K562 (cell line): ENCODE data around the gene SLC39A11. TPM values are rescaled to one million over a fixed set of nuclear protein-coding genes. Genes with fewer than 3 reads are reported as not detected.

ENCODE experiments used
- ATAC-seq: fragments of 200-7000 bp; cut with Tn5 transposase; 3 replicates; pipeline ENCODE4 v1.9.1; 2020; ENCODE audit warnings: moderate library complexity
- BruUV-seq: library from RNA; stranded (reverse); fragments of 400-500 nt; replicated peaks from 2 replicates; lab custom pipeline; 2021; lab: Mats Ljungman, UMichigan
- CTCF ChIA-PET: fragments of 300-600 bp; formaldehyde crosslinking; extraction: SDS; loops from one replicate; lab custom pipeline; 2021; ENCODE audit warnings: low intra/inter-chr PET ratio; lab: Yijun Ruan, JAX
- POLR2A ChIA-PET: fragments of 300-600, 350-650 bp; sonication (Branson Sonifier 250); formaldehyde crosslinking; extraction: SDS; loops from one replicate; lab custom pipeline; 2021; ENCODE audit warnings: antibody characterized with exemption, inconsistent platforms; lab: Yijun Ruan, JAX
- DNase-seq, 4 experiments: peaks; one replicate each; pipeline versions ENCODE4 v3.0.0 to v3.0.0-alpha.2; 2011 to 2018; ENCODE audit warnings: low spot score in 3 of 4, mixed read lengths in 3 of 4; ENCODE audit errors: extremely low read depth in 1 of 4
- FAIRE-seq: peaks from 2 replicates; lab custom pipeline; 2011; peaks lifted over from hg19 to GRCh38; lab: Jason Lieb, UNC
- H2AFZ ChIP-seq: 2 replicates; pipeline ENCODE4 v1.6.0; 2011; ENCODE audit warnings: low read depth, low read length, control low read depth, inconsistent platforms
- H3K27ac ChIP-seq: fragments of 200-600 bp; 3 replicates; pipeline ENCODE4 v1.8.0; 2011; ENCODE audit warnings: low read depth, mild to moderate bottlenecking, control low read depth, inconsistent platforms, low read length, moderate library complexity, mixed read lengths; ENCODE audit errors: extremely low read depth
- H3K27me3 ChIP-seq, 2 experiments: fragments of 300-600 bp in 1 of 2; 2 replicates in 1 of 2; 3 replicates in 1 of 2; pipeline versions ENCODE4 v1.6.0 to v1.8.0; 2011; ENCODE audit warnings: inconsistent platforms in 2 of 2, low read length in 2 of 2, mild to moderate bottlenecking in 1 of 2, mixed read lengths in 1 of 2, moderate library complexity in 1 of 2; ENCODE audit not compliant: control insufficient read depth in 2 of 2, insufficient read depth in 2 of 2
- H3K36me3 ChIP-seq: fragments of 300-600 bp; 3 replicates; pipeline ENCODE4 v1.8.0; 2011; ENCODE audit warnings: mild to moderate bottlenecking, low read length, inconsistent platforms; ENCODE audit not compliant: control insufficient read depth, insufficient read depth
- H3K4me1 ChIP-seq, 2 experiments: fragments of 200-600 bp in 1 of 2; replicated peaks in 1 of 2; 2 replicates in 1 of 2; 3 replicates in 1 of 2; pipeline versions ENCODE4 v1.5.1 to v1.8.0; 2011; ENCODE audit warnings: inconsistent platforms in 2 of 2, low read length in 2 of 2, mild to moderate bottlenecking in 1 of 2, mixed read lengths in 1 of 2, moderate library complexity in 1 of 2; ENCODE audit not compliant: control insufficient read depth in 2 of 2, insufficient read depth in 2 of 2
- H3K4me2 ChIP-seq: 2 replicates; pipeline ENCODE4 v1.6.1; 2011; ENCODE audit warnings: low read length, control low read depth, inconsistent platforms, mixed read lengths; ENCODE audit not compliant: insufficient read depth
- H3K4me3 ChIP-seq: fragments of 200-600 bp; sonication (generic), shearing (Covaris generic); 2 replicates; pipeline ENCODE4 v1.5.1; 2016; ENCODE audit warnings: control low read depth, inconsistent platforms
- H3K79me2 ChIP-seq: fragments of 200-600 bp; 3 replicates; pipeline ENCODE4 v1.8.0; 2011; ENCODE audit warnings: low read length, inconsistent platforms; ENCODE audit not compliant: control insufficient read depth, insufficient read depth
- H3K9ac ChIP-seq, 2 experiments: 2 replicates each; pipeline versions ENCODE4 v1.6.0 to v1.6.1; 2011; ENCODE audit warnings: low read depth in 2 of 2, low read length in 2 of 2, control low read depth in 1 of 2, inconsistent platforms in 1 of 2, mild to moderate bottlenecking in 1 of 2, mixed read lengths in 1 of 2; ENCODE audit not compliant: insufficient read depth in 1 of 2
- H3K9me1 ChIP-seq: one replicate; pipeline ENCODE4 v1.6.0; 2011; ENCODE audit warnings: inconsistent platforms, mild to moderate bottlenecking, low read length, moderate library complexity; ENCODE audit not compliant: control insufficient read depth, insufficient read depth
- H3K9me3 ChIP-seq: replicated peaks from 2 replicates; pipeline ENCODE4 v1.5.1; 2011; ENCODE audit warnings: low read depth, low read length, inconsistent platforms; ENCODE audit not compliant: control insufficient read depth, insufficient read depth
- H4K20me1 ChIP-seq: replicated peaks from 2 replicates; pipeline ENCODE4 v1.6.1; 2011; ENCODE audit warnings: low read length, inconsistent platforms, mixed read lengths; ENCODE audit not compliant: control insufficient read depth, insufficient read depth
- ATF7 ChIP-seq: fragments of 450-650 bp; IDR thresholded peaks from 2 replicates; pipeline ENCODE4 v1.7.1; 2014; ENCODE audit warnings: mild to moderate bottlenecking, moderate library complexity
- ETV6 ChIP-seq, 3 experiments: fragments of 150-350 bp in 1 of 3; sonication (generic) in 1 of 3; formaldehyde crosslinking in 1 of 3; IDR thresholded peaks; 2 replicates each; pipeline versions ENCODE4 v1.6.1 to v1.8.0; 2014 to 2022; ENCODE audit warnings: borderline replicate concordance in 2 of 3, low read depth in 2 of 3, antibody characterized with exemption in 1 of 3, low read length in 1 of 3, mild to moderate bottlenecking in 1 of 3, missing genetic modification reagents in 1 of 3
- KAT2B ChIP-seq: IDR thresholded peaks from one replicate; pipeline ENCODE4 v1.6.1; 2012; ENCODE audit warnings: low read depth, mild to moderate bottlenecking, control low read depth, inconsistent platforms, low read length, moderate library complexity
- MAFK ChIP-seq: IDR thresholded peaks from 2 replicates; pipeline ENCODE4 v1.6.1; 2011; ENCODE audit warnings: low read length, improper control_type of control experiment
- MYC ChIP-seq, 2 experiments: fragments of 250-450 bp in 1 of 2; sonication (Bioruptor Pico) in 1 of 2; IDR thresholded peaks; 2 replicates each; pipeline versions ENCODE4 v1.5.1 to v1.6.1; 2012 to 2021; ENCODE audit warnings: low read depth in 2 of 2, borderline replicate concordance in 1 of 2, improper control_type of control experiment in 1 of 2, low read length in 1 of 2, mild to moderate bottlenecking in 1 of 2, moderate library complexity in 1 of 2
- PHB ChIP-seq: fragments of 250-450 bp; sonication (Bioruptor Pico); IDR thresholded peaks from 2 replicates; pipeline ENCODE4 v1.5.0; 2021
- POU5F1 ChIP-seq: fragments of 150-350 bp; IDR thresholded peaks from 2 replicates; pipeline ENCODE4 v1.6.1; 2014; ENCODE audit warnings: borderline replicate concordance, low read length, low read depth, mild to moderate bottlenecking; ENCODE audit not compliant: partially characterized antibody
- RB1 ChIP-seq: fragments of 450-650 bp; IDR thresholded peaks from 2 replicates; pipeline ENCODE4 v1.6.1; 2017; ENCODE audit warnings: low read depth, mild to moderate bottlenecking
- ZFPM2 ChIP-seq: fragments of 250-450 bp; sonication (Bioruptor Pico); IDR thresholded peaks from 2 replicates; pipeline ENCODE4 v1.5.1; 2022; ENCODE audit warnings: mild to moderate bottlenecking
- ZNF146 ChIP-seq: IDR thresholded peaks from one replicate; pipeline ENCODE4 v1.6.1; 2018; ENCODE audit warnings: missing compliant biosample characterization; ENCODE audit not compliant: unreplicated experiment
- ZNF79 ChIP-seq: fragments of 250-450 bp; sonication (Bioruptor Pico); IDR thresholded peaks from 2 replicates; pipeline ENCODE4 v1.4.0; 2020; ENCODE audit warnings: low read depth, mild to moderate bottlenecking, moderate library complexity
- ZSCAN29 ChIP-seq: fragments of 450-650 bp; IDR thresholded peaks from 2 replicates; pipeline ENCODE4 v1.6.1; 2017
- WGBS: fragments of 100-300 bp; shearing (Covaris generic); methylation state at CpG from one replicate; pipeline ENCODE4 v1.1.6; 2016; ENCODE audit warnings: low coverage, mixed read lengths; ENCODE audit not compliant: insufficient coverage; ENCODE audit errors: missing lambda C conversion rate; 5-methylcytosine and 5-hydroxymethylcytosine counted together
- in situ Hi-C: fragments of 300-500 bp; cut with MboI; formaldehyde crosslinking; loops from 4 replicates; pipeline ENCODE4 v1.15.0; 2018; ENCODE audit warnings: inconsistent platforms, mixed read lengths
- intact Hi-C: fragments of 100-400 bp; cut with micrococcal nuclease; formaldehyde crosslinking; loops from 2 replicates; pipeline ENCODE4 v1.14.2; 2022
- polyA plus RNA-seq, 8 experiments: library from polyadenylated mRNA; depleted of rRNA in 4 of 8; stranded (reverse) in 5 of 8; unstranded in 3 of 8; fragments of >200 nt; fragmentation: Nextera tagmentation in 2 of 8; fragmentation: Illumina TruSeq in 1 of 8; extraction: Ambion mirVana in 2 of 8; extraction: Trizol in 1 of 8; gene quantifications; 2 replicates each; pipeline versions ENCODE4 v1.2.1 to v1.2.3, GENCODE V29; 2011 to 2014; ENCODE audit warnings: inconsistent platforms in 1 of 8, missing spikeins in 1 of 8
- total RNA-seq, 7 experiments: library from RNA; depleted of rRNA in 6 of 7; stranded (reverse); fragments of >200 nt in 6 of 7; fragmentation: Illumina TruSeq in 2 of 7; extraction: Trizol in 2 of 7; gene quantifications; 2 replicates each; pipeline versions ENCODE4 v1.2.1 to v1.2.3, GENCODE V29; 2011 to 2021; ENCODE audit warnings: low replicate concordance in 1 of 7
- TF ChIP-seq, protein P1 (sequence below): fragments of 250-450 bp; sonication (Bioruptor Pico); IDR thresholded peaks from 2 replicates; pipeline ENCODE4 v1.8.0; 2021; ENCODE audit warnings: moderate library complexity, mild to moderate bottlenecking, inconsistent platforms
- TF ChIP-seq, protein P2 (sequence below), 2 experiments: fragments of 450-650 bp in 1 of 2; sonication (generic) in 1 of 2; formaldehyde crosslinking in 1 of 2; IDR thresholded peaks in 1 of 2; conservative IDR thresholded peaks in 1 of 2; 2 replicates each; pipeline versions ENCODE4 v1.6.1 to v1.8.1; 2016 to 2023; ENCODE audit warnings: mild to moderate bottlenecking in 2 of 2, moderate library complexity in 2 of 2, inconsistent platforms in 1 of 2, missing genetic modification reagents in 1 of 2
- TF ChIP-seq, protein P3 (sequence below), 3 experiments: IDR thresholded peaks in 2 of 3; conservative IDR thresholded peaks in 1 of 3; 2 replicates each; pipeline ENCODE4 v1.5.1; 2011 to 2012; ENCODE audit warnings: low read length in 3 of 3, mild to moderate bottlenecking in 3 of 3, control low read depth in 2 of 3, improper control_type of control experiment in 1 of 3, inconsistent platforms in 1 of 3, low read depth in 1 of 3, mixed read lengths in 1 of 3, moderate library complexity in 1 of 3; ENCODE audit not compliant: insufficient read depth in 2 of 3

SLC39A11 gene
- total and polyA plus RNA-seq, 9 of the 15 experiments (the other 6 are each of a cell fraction or from before 2014, with no cell fraction given) = 10.5 to 26.4 (median 13.4) TPM

DNA sequence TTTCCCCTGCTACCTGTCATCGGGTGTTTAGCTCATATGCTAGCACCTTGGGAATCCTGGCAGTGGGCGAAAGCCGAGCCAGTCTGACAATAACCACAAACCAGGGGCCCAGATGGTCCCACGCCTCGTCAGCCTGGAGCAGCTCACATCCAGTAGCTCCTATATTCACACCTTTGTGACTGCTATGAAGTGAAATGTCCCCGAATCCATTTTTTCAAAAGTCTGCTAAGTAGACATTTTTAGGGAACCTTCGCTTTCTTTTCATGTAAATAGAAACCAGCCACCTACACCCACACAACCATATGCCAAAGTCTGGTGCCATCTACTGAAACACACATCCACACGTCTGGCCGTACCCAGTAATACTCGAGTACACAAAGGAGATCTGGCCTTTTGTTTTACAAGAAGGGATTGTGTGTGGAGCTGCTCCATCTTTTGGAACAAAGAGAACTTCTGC, 176.8 kb downstream of the SLC39A11 start (continued):
- TF ChIP-seq, protein P1, sequence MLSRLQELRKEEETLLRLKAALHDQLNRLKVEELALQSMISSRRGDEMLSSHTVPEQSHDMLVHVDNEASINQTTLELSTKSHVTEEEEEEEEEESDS (CRISPR knock-in tag) = no peak
- TF ChIP-seq ETV6 (IDR thresholded peaks at IDR 0.05; ENCODE audit: borderline replicate concordance in 1 of 2, low read depth in 2 of 2, low read length in 1 of 2) = no peak
- no peak for TF ChIP-seq ETV6 (CRISPR knock-in tag; IDR thresholded peaks at IDR 0.05; ENCODE audit: borderline replicate concordance)

DNA sequence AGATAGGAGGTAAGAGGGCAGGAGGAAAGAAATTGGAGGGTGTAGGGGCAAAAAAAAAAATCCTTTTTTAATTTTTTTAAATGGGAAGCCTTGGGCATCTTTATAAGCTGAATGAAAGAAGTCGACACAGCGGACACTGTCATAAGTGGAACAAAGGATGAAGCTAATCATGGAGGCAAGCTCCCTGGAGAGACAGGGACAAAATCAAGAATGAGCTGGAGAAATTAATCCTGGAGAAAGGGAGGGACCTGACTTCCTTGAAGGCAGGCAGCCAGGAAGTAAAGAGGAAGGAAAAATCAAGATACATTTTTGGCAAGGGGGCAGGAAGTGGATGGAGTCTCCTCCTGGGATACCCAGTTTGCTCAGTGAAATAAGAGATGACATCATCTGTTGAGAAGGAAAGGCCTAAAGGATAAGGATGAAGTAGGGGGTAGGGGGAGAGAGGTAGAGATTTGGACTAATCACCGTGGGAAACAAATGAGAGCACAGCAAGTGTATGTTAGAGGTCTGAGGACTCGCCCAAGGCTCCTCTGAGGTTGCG, 179.3 kb downstream of the SLC39A11 start:
- Histone ChIP-seq H2AFZ (no peak overlapping the region), H3K9me1 (no peaks in the 10 kb centered on the region), H3K27ac (no peak overlapping the region), H3K4me3 (no peak overlapping the region), H3K36me3 (no peaks in the 10 kb centered on the region), H4K20me1 (no peaks in the 10 kb centered on the region), H3K4me2 (no peak overlapping the region), H3K9ac (no peak overlapping the region), H3K79me2 (no peaks in the 10 kb centered on the region), H3K4me1 (no peaks in the 10 kb centered on the region; a peak in 1 of 5 replicates), H3K27me3 (no peaks in the 10 kb centered on the region), H3K9me3 (no peaks in the 10 kb centered on the region)
- POLR2A ChIA-PET = interaction anchor here (1.7 kb wide), 1 partner anchor 12 kb away, joined by 8 read pairs; no protein-coding TSS in a partner anchor
- FAIRE-seq (no peak), ATAC-seq (no peak), DNase-seq (no peak)
- in situ Hi-C loops = no loop called here
- intact Hi-C loops = no loop called here
- CTCF ChIA-PET = interaction anchor here (0.7 kb wide), 1 partner anchor 41 kb away, joined by 3 read pairs; no protein-coding TSS in a partner anchor
- no peak for TF ChIP-seq MYC (IDR thresholded peaks at IDR 0.05; ENCODE audit: low read depth, low read length)
- TF ChIP-seq MYC (CRISPR knock-in tag; IDR thresholded peaks at IDR 0.05; ENCODE audit: borderline replicate concordance, low read depth) = no peak
- TF ChIP-seq ZSCAN29 = no peak
- TF ChIP-seq, protein P2, sequence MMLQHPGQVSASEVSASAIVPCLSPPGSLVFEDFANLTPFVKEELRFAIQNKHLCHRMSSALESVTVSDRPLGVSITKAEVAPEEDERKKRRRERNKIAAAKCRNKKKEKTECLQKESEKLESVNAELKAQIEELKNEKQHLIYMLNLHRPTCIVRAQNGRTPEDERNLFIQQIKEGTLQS (IDR thresholded peaks at IDR 0.05) = peak; percentile 54
- TF ChIP-seq, protein P2 (CRISPR knock-in tag; conservative IDR thresholded peaks at IDR 0.05) = no peak
- no peak for TF ChIP-seq ZNF146 (CRISPR knock-in tag)
- TF ChIP-seq POU5F1 = no peak
- TF ChIP-seq MAFK = no peak
- TF ChIP-seq ZFPM2 = no peak
- TF ChIP-seq, protein P3, sequence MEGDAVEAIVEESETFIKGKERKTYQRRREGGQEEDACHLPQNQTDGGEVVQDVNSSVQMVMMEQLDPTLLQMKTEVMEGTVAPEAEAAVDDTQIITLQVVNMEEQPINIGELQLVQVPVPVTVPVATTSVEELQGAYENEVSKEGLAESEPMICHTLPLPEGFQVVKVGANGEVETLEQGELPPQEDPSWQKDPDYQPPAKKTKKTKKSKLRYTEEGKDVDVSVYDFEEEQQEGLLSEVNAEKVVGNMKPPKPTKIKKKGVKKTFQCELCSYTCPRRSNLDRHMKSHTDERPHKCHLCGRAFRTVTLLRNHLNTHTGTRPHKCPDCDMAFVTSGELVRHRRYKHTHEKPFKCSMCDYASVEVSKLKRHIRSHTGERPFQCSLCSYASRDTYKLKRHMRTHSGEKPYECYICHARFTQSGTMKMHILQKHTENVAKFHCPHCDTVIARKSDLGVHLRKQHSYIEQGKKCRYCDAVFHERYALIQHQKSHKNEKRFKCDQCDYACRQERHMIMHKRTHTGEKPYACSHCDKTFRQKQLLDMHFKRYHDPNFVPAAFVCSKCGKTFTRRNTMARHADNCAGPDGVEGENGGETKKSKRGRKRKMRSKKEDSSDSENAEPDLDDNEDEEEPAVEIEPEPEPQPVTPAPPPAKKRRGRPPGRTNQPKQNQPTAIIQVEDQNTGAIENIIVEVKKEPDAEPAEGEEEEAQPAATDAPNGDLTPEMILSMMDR (IDR thresholded peaks at IDR 0.05 in 2 of 3, conservative IDR thresholded peaks at IDR 0.05 in 1 of 3; ENCODE audit: insufficient read depth in 2 of 3, low read depth in 1 of 3, low read length in 3 of 3) = no peak
- peak; percentile 23; the same call in 1 of the 2 replicates for TF ChIP-seq ATF7
- no peak for TF ChIP-seq PHB (CRISPR knock-in tag)
- no peak for TF ChIP-seq ZNF79 (CRISPR knock-in tag)
- TF ChIP-seq RB1 = no peak
- no peak for TF ChIP-seq KAT2B
- WGBS = 71% methylated on average over 5 of the region's 5 CpGs
- BruUV-seq = no TSS peak
